Measurements from ENCODE around the gene ZNF76. TPM values are rescaled to one million over a fixed set of nuclear protein-coding genes. Genes with fewer than 3 reads are reported as not detected.
A peak's percentile ranks its signal among the peaks of the same experiment; 100 is the strongest.

The ZNF76 gene
- total RNA-seq, 2 donors from 2014 or later, result 25.4 to 26.0 TPM

DNA sequence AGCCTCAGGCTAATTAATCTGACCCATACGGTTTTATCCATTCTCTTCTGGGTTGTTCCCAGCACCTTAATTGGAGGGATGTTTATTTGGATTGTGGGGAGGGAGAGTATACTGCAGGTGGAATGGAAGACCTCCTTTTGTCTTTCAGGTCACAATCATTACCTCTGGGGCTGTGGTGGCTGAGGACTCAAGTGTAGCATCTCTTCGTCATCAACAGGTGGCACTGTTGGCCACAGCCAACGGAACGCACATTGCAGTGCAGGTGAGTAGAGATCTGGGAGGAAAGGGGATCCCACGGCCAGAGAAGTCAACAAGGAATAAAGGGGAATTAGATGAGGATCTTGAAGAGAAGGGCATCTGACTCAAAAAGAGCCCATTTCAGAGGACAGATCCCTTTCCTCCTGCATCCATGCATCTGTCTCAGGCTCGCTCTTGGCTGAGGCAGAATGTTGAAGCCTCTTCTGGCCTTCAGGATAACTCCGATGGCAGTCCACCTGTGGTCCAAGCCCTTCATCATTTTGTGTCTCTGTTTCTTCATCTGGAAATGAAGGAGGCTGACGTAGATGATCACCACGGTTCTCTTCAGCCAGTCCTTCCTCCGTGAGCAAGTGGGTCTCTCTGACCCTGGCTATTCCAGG, 34.9 kb downstream of the ZNF76 start:
- H3K9me3 ChIP-seq, result no peaks in the 10 kb centered on the region
- no peaks in the 10 kb centered on the region for H3K27me3 ChIP-seq
- peaks cover 0 to 15% of the 10 kb centered on the region in 2 donors for H3K4me1 ChIP-seq
- TF ChIP-seq, protein P1, sequence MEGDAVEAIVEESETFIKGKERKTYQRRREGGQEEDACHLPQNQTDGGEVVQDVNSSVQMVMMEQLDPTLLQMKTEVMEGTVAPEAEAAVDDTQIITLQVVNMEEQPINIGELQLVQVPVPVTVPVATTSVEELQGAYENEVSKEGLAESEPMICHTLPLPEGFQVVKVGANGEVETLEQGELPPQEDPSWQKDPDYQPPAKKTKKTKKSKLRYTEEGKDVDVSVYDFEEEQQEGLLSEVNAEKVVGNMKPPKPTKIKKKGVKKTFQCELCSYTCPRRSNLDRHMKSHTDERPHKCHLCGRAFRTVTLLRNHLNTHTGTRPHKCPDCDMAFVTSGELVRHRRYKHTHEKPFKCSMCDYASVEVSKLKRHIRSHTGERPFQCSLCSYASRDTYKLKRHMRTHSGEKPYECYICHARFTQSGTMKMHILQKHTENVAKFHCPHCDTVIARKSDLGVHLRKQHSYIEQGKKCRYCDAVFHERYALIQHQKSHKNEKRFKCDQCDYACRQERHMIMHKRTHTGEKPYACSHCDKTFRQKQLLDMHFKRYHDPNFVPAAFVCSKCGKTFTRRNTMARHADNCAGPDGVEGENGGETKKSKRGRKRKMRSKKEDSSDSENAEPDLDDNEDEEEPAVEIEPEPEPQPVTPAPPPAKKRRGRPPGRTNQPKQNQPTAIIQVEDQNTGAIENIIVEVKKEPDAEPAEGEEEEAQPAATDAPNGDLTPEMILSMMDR (IDR thresholded peaks at IDR 0.05), result peak; percentile 40 to 68
- DNase-seq (ENCODE audit: low spot score), result no peak
- no peak overlapping the region for H3K4me3 ChIP-seq
- H3K36me3 ChIP-seq, result peaks cover 47% of the 10 kb centered on the region
- H3K27ac ChIP-seq, result no peak overlapping the region

DNA sequence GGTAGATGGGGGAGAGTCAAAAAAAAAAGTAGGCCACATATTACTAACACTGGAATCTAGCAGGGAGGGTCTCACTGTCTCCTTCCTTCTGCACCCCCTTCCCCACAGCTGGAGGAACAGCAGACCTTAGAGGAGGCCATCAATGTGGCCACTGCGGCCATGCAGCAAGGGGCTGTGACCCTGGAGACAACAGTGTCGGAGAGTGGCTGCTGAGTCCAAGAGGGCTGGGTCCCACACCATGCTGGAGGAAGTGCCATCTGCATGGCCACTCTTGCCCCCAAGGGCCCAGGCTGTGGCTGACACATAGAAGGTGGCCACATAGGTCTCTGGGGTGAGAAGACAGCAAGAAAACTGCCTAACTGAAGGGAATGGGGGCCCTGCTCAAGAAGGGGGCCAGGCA, 35.5 kb downstream of the ZNF76 start:
- Histone ChIP-seq H3K4me1 (peaks cover 0 to 15% of the 10 kb centered on the region in 2 donors), H3K9me3 (no peaks in the 10 kb centered on the region), H3K36me3 (peaks cover 41% of the 10 kb centered on the region), H3K27ac (no peak overlapping the region), H3K27me3 (no peaks in the 10 kb centered on the region), H3K4me3 (no peak overlapping the region)
- TF ChIP-seq, protein P1 (IDR thresholded peaks at IDR 0.05), result no peak
- no peak for DNase-seq (ENCODE audit: low spot score)

DNA sequence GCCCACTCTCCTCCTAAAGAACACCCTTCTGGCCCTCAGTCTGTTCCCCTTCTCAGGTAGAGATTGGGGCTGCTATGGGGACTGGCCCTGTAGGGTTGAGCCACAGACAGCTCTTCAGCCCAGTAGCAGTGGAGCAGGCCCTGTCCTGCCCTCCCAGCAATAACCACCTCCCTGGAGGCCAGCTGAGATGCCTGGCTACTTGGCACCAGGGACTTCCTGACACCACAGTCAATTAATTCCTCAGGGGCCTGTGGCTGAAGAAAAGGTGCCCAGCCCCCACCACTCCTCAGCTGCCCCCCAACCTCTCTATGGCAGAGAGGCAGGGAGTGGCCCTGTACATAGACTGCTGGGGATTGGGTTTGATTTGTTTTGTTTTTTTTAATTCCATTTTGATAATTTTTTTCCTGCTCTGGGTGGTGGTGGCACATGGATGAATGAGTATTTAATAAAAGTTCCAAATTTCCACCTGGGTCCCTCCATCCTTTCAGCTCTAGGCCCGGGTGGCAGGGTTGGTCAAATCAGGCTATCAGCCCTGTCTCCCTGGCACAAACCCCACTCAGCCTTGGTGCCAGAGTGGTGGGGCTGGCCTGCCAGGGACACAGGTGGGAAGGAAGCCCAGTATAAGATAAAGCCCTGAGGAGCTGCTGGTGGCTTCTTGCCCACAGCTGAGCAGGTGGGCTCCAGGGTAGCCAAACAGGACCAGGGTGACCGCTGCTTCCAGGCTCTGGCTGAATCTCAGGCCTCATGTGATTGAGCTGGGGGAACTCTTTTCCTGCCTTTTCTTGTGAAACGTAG, 36.2 kb downstream of the ZNF76 start:
- H3K4me3 ChIP-seq, result no peak overlapping the region
- no peaks in the 10 kb centered on the region for H3K9me3 ChIP-seq
- no peaks in the 10 kb centered on the region for H3K27me3 ChIP-seq
- no peak for DNase-seq (ENCODE audit: low spot score)
- peaks cover 34% of the 10 kb centered on the region for H3K36me3 ChIP-seq
- TF ChIP-seq, protein P1 (IDR thresholded peaks at IDR 0.05), result no peak
- H3K27ac ChIP-seq, result no peak overlapping the region
- peaks cover 0 to 15% of the 10 kb centered on the region in 2 donors for H3K4me1 ChIP-seq

DNA sequence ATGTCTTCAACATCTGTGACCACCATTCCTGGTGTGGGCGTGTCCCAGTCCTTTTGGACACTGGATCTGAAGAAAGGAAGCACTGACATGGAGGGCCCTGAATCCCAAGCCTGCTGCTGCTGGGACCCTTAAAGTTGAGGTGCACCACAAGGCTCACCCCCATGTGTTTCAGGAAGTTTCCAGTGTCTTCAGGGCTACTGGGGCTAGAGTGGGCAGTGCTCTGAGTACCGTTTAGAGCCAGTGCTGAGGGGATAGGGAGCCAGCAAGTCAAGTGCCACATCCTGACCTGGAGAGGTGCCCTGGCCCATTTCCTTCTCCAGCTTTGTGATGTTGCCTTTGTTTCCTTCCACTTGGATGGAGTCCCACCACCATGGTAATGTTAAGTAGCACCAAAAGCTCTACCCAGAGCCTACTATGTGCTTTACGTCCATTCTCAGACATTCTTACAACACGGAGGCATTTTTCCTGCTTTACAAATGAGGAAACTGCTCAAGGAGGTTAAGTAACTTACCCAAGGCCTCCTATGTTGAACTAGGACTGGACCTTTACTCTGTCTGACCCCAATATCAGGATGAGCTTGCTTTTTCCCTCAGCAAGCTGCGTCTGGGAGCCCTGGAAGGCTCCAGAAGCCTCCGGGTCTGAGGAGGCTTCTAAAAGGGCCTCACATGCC, 37.5 kb downstream of the ZNF76 start:
- H3K4me1 ChIP-seq, result peaks cover 0 to 15% of the 10 kb centered on the region in 2 donors

More for the DNA sequence above, 37.5 kb downstream of the ZNF76 start:
- DNase-seq (ENCODE audit: low spot score), result no peak
- peak overlapping the region in 1 of 2 donors; percentile 40 for H3K4me3 ChIP-seq
- peak overlapping the region in 1 of 2 donors; percentile 45 for H3K27ac ChIP-seq
- TF ChIP-seq, protein P1 (IDR thresholded peaks at IDR 0.05), result no peak
- H3K27me3 ChIP-seq, result no peaks in the 10 kb centered on the region
- H3K9me3 ChIP-seq, result no peaks in the 10 kb centered on the region
- H3K36me3 ChIP-seq, result peaks cover 22% of the 10 kb centered on the region
